Small intestine (tissue), 16 donors: ENCODE data around the gene DNAJC3. TPM values are rescaled to one million over a fixed set of nuclear protein-coding genes. Genes with fewer than 3 reads are reported as not detected.
A peak's percentile ranks its signal among the peaks of the same experiment; 100 is the strongest.

Source experiments
- DNase-seq, 2 donors: peaks; one replicate each; pipeline versions ENCODE4 v3.0.0 to v3.0.0-alpha.2; 2013
- FAIRE-seq: peaks from 2 replicates; lab custom pipeline; 2012; peaks lifted over from hg19 to GRCh38; lab: Jason Lieb, UNC
- H3K27ac ChIP-seq, 3 donors: one replicate each; pipeline ENCODE4 v1.5.1; 2013; ENCODE audit warnings: low read length in 2 of 3, mild to moderate bottlenecking in 2 of 3, control low read depth in 1 of 3, inconsistent platforms in 1 of 3, low read depth in 1 of 3, moderate library complexity in 1 of 3
- H3K27me3 ChIP-seq, 3 donors: one replicate each; pipeline ENCODE4 v1.6.1; 2013; ENCODE audit warnings: low read length in 3 of 3, inconsistent platforms in 1 of 3; ENCODE audit not compliant: control insufficient read depth in 3 of 3, insufficient read depth in 3 of 3
- H3K36me3 ChIP-seq, 3 donors: one replicate each; pipeline ENCODE4 v1.6.1; 2013; ENCODE audit warnings: low read length in 3 of 3, inconsistent platforms in 1 of 3, low read depth in 1 of 3, mild to moderate bottlenecking in 1 of 3, moderate library complexity in 1 of 3; ENCODE audit not compliant: control insufficient read depth in 3 of 3, insufficient read depth in 2 of 3
- H3K4me1 ChIP-seq, 3 donors: one replicate each; pipeline ENCODE4 v1.6.1; 2013; ENCODE audit warnings: low read length in 2 of 3, inconsistent platforms in 1 of 3, low read depth in 1 of 3, mild to moderate bottlenecking in 1 of 3, moderate library complexity in 1 of 3; ENCODE audit not compliant: control insufficient read depth in 3 of 3, insufficient read depth in 2 of 3
- H3K4me3 ChIP-seq, 3 donors: one replicate each; pipeline ENCODE4 v1.5.1; 2013; ENCODE audit warnings: low read length in 3 of 3, control low read depth in 1 of 3, inconsistent platforms in 1 of 3, low read depth in 1 of 3, mild to moderate bottlenecking in 1 of 3, moderate library complexity in 1 of 3
- H3K9me3 ChIP-seq, 2 donors: one replicate each; pipeline ENCODE4 v1.6.1; 2013; ENCODE audit warnings: low read depth in 1 of 2, low read length in 1 of 2; ENCODE audit not compliant: control insufficient read depth in 2 of 2, insufficient read depth in 1 of 2
- WGBS, 3 donors: extraction: QIAGEN DNeasy Blood & Tissue Kit; methylation state at CpG; one replicate each; pipeline ENCODE4 v1.1.7; 2013; 5-methylcytosine and 5-hydroxymethylcytosine counted together
- long read RNA-seq, 10 donors: transcript quantifications; one replicate each; lab custom pipeline, GENCODE V29; 2026
- polyA plus RNA-seq, 4 donors: library from polyadenylated mRNA; stranded (reverse) in 3 of 4; unstranded in 1 of 4; fragments of 200-250 nt in 3 of 4; fragments of 120-200 nt in 1 of 4; gene quantifications; one replicate each; pipeline versions ENCODE4 v1.2.1 to v1.2.3, GENCODE V29; 2013
- donor health status: healthy with polysubstance abuse.
- donor health status: control.
- donor health status: control.
- donor health status: Bipolar disorder and iron deficiency.
- donor health status: healthy.

The DNAJC3 gene
- 10 to 100 TPM in 2 of 4 donors, 1 to 10 TPM in 2; 8.7 to 50.3 (median 19.3) TPM for polyA plus RNA-seq
- long read RNA-seq, donor 1: 0 reads
- long read RNA-seq, donor 2, full-length matches to known transcripts: 4 of 4 reads
- long read RNA-seq, donor 2, partial matches to known transcripts: 0 of 4 reads
- long read RNA-seq, donor 2, other reads (novel, unspliced or antisense): 0 of 4 reads
- long read RNA-seq, donor 3, full-length matches to known transcripts: 3 of 16 reads
- long read RNA-seq, donor 3, partial matches to known transcripts: 13 of 16 reads
- long read RNA-seq, donor 3, other reads (novel, unspliced or antisense): 0 of 16 reads
- long read RNA-seq, donor 4: 0 reads
- long read RNA-seq, donor 5: 0 reads
- long read RNA-seq, donor 6, full-length matches to known transcripts: 7 of 7 reads
- long read RNA-seq, donor 6, partial matches to known transcripts: 0 of 7 reads
- long read RNA-seq, donor 6, other reads (novel, unspliced or antisense): 0 of 7 reads
- long read RNA-seq, donor 7: 0 reads
- long read RNA-seq, donor 8: 0 reads
- long read RNA-seq, donor 9: 0 reads
- long read RNA-seq, donor 10, full-length matches to known transcripts: 3 of 3 reads
- long read RNA-seq, donor 10, partial matches to known transcripts: 0 of 3 reads
- long read RNA-seq, donor 10, other reads (novel, unspliced or antisense): 0 of 3 reads

GRCh38 chr13:95676762-95677563, at the start of gene DNAJC3:
TSS of gene DNAJC3 (plus strand) at chr13:95677139. CDS start at chr13:95677256, 117 bp downstream.
- FAIRE-seq: peak; percentile 10
- 0 to 1% (median 0%) methylated on average over 77 to 90 of the region's 90 CpGs for whole genome bisulfite sequencing, 3 donors
- peaks cover 0 to 9% (median 5%) of the 10 kb centered on the region in 3 donors for H3K4me1 ChIP-seq
- peaks cover 0 to 5% of the 10 kb centered on the region in 2 donors for H3K9me3 ChIP-seq
- peaks cover 0 to 2% (median 0%) of the 10 kb centered on the region in 3 donors for H3K36me3 ChIP-seq
- DNase-seq: peak; percentile 98 to 99
- H3K27ac ChIP-seq: peak within 1 kb of the TSS; percentile 92 to 98 (median 97)
- H3K27me3 ChIP-seq: no peaks in the 10 kb centered on the region
- H3K4me3 ChIP-seq: peak within 1 kb of the TSS; percentile 81 to 98 (median 84)

GRCh38 chr13:95627590-95627989, 49.3 kb upstream of the DNAJC3 start:
- no peak for FAIRE-seq
- 97 to 100% (median 97%) methylated on average over 1 of the region's 1 CpG for WGBS, 3 donors
- Histone ChIP-seq H3K4me3 (no peak overlapping the region), H3K27ac (no peak overlapping the region), H3K36me3 (peaks cover 0 to 13% (median 0%) of the 10 kb centered on the region in 3 donors), H3K27me3 (peaks cover 0 to 4% (median 0%) of the 10 kb centered on the region in 3 donors), H3K4me1 (no peaks in the 10 kb centered on the region), H3K9me3 (no peaks in the 10 kb centered on the region)
- no peak for DNase-seq

- H3K4me1 ChIP-seq: no peaks in the 10 kb centered on the region
- 89 to 97% (median 94%) methylated on average over 1 of the region's 1 CpG for WGBS, 3 donors
These were observed 48.5 kb upstream of the DNAJC3 start for GRCh38 chr13:95628488-95628887.

GRCh38 chr13:95629071-95629470, 47.9 kb upstream of the DNAJC3 start:
- Histone ChIP-seq H3K36me3 (peaks cover 0 to 13% (median 0%) of the 10 kb centered on the region in 3 donors), H3K9me3 (no peaks in the 10 kb centered on the region), H3K4me1 (no peaks in the 10 kb centered on the region), H3K27ac (no peak overlapping the region), H3K4me3 (no peak overlapping the region), H3K27me3 (peaks cover 0 to 4% (median 0%) of the 10 kb centered on the region in 3 donors)
- WGBS, 3 donors: 73 to 81% (median 78%) methylated on average over 4 of the region's 4 CpGs
- FAIRE-seq (no peak), DNase-seq (no peak)

More at GRCh38 chr13:95628488-95628887, 48.5 kb upstream of the DNAJC3 start:
- Histone ChIP-seq H3K4me3 (no peak overlapping the region), H3K36me3 (peaks cover 0 to 13% (median 0%) of the 10 kb centered on the region in 3 donors), H3K27me3 (peaks cover 0 to 4% (median 0%) of the 10 kb centered on the region in 3 donors), H3K27ac (no peak overlapping the region), H3K9me3 (no peaks in the 10 kb centered on the region)
- no peak for DNase-seq
- no peak for FAIRE-seq

GRCh38 chr13:95630593-95630992, 46.3 kb upstream of the DNAJC3 start:
- H3K4me3 ChIP-seq: no peak overlapping the region
- peaks cover 0 to 4% (median 0%) of the 10 kb centered on the region in 3 donors for H3K27me3 ChIP-seq
- H3K36me3 ChIP-seq: peaks cover 0 to 13% (median 0%) of the 10 kb centered on the region in 3 donors
- no peaks in the 10 kb centered on the region for H3K9me3 ChIP-seq
- H3K27ac ChIP-seq: no peak overlapping the region
- no peaks in the 10 kb centered on the region for H3K4me1 ChIP-seq
- FAIRE-seq (no peak), DNase-seq (no peak)
- 54 to 77% (median 55%) methylated on average over 3 of the region's 3 CpGs for WGBS, 3 donors

GRCh38 chr13:95636853-95637252, 40.1 kb upstream of the DNAJC3 start:
- Histone ChIP-seq H3K9me3 (no peaks in the 10 kb centered on the region), H3K27ac (no peak overlapping the region), H3K4me1 (peaks cover 0 to 5% (median 0%) of the 10 kb centered on the region in 3 donors), H3K4me3 (no peak overlapping the region), H3K27me3 (peaks cover 1 to 5% (median 3%) of the 10 kb centered on the region in 3 donors), H3K36me3 (peaks cover 0 to 4% (median 0%) of the 10 kb centered on the region in 3 donors)
- no peak for FAIRE-seq
- no peak for DNase-seq

- no peak for FAIRE-seq
- H3K36me3 ChIP-seq: no peaks in the 10 kb centered on the region
- H3K9me3 ChIP-seq: no peaks in the 10 kb centered on the region
- 11 to 44% (median 27%) methylated on average over 33 to 58 of the region's 58 CpGs for WGBS, 3 donors
- H3K4me3 ChIP-seq: peak overlapping the region in 2 of 3 donors; percentile 47
- peaks cover 0 to 15% (median 0%) of the 10 kb centered on the region in 3 donors for H3K4me1 ChIP-seq
- no peak overlapping the region for H3K27ac ChIP-seq
- peaks cover 9 to 32% (median 10%) of the 10 kb centered on the region in 3 donors for H3K27me3 ChIP-seq
- DNase-seq: peak; percentile 16 to 34
These were observed 35.5 kb upstream of the DNAJC3 start for GRCh38 chr13:95641291-95642027.
